Renal cortical epithelial cell (primary cell): ENCODE measurements around the gene OAF. TPM values are rescaled to one million over a fixed set of nuclear protein-coding genes. Genes with fewer than 3 reads are reported as not detected.

Experiments
- DNase-seq: peaks from one replicate; pipeline ENCODE4 v3.0.0-alpha.2; 2011; ENCODE audit warnings: low read depth
- total RNA-seq: library from RNA; depleted of rRNA; stranded (reverse); fragments of >200 nt; gene quantifications from 2 replicates; pipeline ENCODE4 v1.2.3, GENCODE V29; 2014

The OAF gene
- total RNA-seq, 1 donor from 2014 or later, result 29.1 TPM

DNA sequence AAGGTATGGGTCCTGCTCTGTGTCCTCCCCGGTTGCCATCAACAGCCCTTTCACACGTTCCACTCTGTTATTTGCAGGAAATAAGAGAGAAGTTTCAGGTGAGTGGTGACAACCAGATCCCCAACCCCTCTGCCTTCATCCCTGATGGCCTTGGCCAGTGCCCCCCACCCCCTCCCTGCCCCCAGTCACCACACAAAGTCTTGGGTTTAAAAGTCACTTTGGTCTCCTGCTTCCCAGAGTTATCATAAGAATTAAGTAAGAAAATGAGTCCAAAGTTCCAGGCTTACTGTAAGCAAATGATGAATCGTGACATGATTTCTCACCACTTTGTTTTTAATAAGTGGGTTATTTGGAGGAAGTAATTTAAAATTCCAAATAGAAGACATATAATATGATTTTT lies 9.2 kb upstream of the OAF start:
- no peak for DNase-seq

DNA sequence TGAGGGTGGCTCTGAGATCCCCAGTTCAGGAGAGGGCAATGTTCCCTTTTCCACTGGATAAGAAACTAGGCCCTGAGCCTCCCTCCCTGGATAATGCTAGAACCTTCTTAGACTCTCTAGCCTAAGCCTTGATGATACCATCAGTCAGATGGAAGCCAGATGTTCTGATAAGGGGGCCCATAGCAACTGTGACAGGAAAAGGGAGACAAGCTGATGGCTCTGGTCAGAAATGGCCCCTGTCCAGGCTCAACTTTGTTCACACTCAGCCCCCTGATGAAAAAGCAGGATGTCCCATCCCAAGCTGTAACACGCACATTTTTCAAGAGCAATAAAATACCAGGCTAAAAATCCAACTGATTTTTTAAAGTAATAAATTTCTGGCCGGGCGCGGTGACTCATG lies 7.2 kb upstream of the OAF start:
- no peak for DNase-seq

DNA sequence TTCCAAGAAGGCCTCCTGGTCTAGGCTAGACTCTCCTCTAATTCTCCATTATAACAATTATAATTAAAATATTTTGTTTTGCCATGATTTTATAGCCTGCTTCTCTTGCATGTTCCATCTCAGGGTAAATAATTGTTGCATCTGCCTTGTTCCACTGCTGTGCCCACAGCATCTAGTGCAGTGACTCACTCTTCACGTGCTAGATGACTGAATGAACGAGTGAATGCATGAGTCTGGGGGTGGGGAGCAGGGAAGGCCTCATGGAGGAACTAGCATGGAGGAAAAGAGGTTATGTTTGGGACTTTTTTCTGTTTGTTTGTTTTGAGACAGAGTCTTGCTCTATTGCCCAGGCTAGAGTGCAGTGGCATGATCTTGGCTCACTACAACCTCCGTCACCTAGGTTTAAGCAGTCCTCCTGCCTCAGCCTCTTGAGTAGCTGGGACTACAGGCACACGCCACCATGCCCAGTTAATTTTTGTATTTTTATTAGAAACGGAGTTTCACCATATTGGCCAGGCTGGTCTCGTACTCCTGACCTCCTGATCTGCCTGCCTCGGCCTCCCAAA lies 5.2 kb upstream of the OAF start:
- peak; percentile 93 for DNase-seq

DNA sequence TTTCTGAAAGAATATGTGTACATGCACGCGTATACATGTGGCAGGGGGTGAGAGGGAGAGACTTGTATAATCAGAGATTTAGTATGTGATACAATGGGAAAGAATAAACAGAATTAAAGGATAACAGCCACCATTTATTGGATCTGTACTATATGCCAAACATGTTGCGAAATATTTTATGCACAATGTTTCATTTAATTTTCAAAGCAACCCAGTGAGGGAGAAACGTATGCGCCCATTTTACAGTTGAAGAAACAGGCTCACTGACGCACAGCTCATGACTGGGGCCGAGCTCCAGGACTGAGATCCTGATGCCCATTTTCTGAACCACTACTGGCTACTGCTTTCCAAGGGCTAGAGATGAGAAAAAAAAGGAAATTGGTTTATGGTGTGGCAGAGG lies 3.3 kb upstream of the OAF start:
- no peak for DNase-seq

DNA sequence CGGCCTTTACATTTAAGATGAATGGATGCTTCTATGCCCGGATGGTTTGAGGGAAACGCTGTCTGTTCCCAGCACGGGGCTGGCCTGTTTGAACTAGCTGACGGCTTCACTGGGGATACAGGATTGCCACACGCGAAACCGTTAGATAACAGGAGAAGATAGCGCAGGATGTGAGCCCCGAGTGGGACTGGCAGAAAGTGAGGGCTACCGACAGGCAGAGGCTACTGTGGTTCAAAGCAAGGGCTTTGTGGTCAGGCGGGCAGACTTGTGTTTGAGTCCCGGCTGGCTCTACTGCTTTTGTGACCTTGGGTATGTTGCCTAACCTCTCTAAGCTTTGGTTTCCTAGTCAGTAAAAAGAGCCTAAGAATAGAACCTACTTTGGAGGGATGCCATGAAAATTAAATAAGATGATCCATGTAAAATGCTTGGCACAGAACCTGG lies 2.8 kb upstream of the OAF start:
- DNase-seq, result no peak

DNA sequence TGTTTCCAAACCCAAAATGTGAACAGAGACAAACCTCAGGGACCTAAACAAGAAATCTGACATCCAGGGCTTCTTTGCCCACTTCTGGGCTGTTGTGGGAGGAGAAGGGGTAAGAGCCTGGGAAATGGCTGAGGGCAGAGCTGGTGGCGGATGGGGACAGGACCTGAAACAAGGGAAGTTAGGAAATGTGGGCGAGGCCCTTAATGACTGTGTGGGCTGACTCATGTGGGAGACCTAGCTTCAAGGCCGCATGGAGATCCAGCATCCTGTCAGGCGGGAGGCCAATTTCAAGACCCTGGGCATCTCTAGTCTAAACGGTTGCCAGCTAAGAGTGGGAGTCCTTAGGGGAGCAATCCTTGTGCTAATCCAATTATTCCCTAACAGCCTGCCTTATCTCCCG lies 2.1 kb upstream of the OAF start:
- DNase-seq, result peak; percentile 80

DNA sequence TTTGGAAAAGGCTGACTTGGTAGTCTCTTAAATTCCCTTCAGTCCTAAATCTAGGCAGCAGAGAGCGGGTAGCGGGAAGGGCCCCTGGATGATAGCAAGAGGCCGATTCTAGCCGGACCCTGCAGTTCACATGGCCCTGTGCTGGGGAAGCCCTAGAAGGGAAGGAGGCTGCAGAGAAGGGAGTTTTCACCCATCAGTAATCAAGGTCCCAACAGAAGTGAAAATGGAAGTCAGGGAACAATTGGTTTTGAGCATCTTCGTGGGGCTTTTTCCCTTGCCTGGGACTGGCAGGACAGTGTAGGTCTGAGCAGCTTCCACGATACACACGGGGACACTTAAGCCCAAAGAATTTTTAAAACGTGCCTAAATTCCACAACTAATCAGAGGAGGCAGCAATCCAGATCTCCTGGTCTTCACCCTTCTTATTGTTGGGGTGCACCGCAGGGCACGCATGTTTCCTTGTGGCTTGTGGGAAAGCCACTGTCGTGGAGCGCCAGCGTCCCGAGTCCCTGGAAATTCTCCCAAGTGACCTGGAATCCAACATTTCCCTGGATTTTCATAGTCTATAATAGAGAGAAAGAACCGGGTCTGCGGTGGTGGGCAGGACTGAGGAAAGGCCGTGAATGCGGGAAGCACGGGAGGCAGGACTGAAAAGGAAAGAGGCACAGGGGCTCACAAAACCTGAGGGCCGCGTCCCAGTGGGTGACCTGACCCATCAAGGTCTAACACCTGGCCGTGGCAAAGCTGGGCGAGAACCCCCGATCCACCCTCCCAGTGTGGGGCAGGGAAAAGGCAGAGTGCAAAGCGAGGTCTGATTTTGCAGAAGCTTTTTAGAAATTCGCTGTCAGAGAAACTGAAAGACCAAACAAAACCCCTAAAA lies 846 bp upstream of the OAF start:
- no peak for DNase-seq

DNA sequence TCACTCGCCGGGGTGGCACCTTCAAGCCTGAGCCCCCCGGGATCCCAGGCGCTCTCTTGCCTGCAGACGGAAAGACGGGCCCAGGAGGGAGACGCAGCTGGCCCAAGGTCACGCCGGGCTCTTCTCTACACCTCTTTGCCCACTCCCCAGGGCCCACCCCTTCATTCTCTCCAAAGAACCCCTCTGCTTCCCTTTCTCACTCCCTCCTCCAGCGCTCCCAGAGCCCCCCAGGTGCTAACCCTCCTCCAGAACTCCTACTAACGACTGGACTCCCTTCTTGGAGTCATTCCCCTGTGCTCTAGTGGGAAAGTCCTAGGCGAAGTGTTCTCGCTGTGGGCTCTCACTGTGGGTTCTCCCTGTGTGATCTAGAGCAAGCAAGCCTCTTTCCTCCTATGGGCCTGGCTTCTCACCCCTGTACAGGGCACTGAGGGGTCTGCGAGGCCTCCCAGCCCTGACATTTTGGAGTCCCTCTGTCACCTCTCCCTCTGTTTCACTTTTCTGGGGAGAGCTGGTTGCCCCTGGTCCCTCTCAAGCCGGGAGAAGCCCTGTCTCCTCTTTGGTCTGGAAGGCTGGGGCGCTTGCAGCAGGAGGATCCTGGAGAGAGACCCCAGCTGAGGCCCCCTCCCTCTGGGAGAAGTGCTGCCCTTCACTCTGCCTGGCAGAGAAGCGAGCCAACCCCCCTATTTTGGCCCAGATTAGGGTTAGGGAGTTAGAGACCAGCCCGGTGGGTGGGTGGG lies 858 bp downstream of the OAF start:
- no peak for DNase-seq

DNA sequence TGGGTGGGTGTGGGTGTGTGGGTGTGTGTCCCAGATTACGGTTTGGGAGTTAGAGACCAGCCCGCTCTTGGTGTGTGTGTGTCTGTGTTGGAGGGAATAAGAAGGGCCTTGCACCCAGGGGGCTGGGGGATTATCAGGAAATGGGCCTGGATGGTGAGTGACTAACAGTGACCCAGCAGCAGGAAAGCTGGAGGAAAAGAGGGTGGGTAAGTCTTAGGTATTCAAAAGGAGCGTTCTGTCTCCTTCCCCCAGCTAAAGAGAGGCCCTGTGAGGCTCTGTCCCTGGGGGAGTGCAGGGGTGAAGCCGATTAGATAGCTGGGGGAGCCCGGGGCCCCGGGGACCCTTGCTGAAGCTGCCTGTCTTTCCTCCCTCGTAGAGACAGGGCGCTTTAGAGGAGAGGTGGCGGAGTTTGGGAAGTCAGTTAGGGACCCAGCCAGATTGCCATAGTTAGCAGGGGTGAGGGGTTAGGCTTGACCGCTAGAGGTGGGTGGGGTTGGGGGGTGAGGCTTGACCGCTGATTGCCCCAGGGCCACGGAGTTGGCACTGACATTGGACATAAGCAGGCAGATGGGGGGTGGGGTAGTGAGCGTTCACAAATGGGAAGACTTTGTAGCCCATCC lies 1.5 kb downstream of the OAF start:
- no peak for DNase-seq

DNA sequence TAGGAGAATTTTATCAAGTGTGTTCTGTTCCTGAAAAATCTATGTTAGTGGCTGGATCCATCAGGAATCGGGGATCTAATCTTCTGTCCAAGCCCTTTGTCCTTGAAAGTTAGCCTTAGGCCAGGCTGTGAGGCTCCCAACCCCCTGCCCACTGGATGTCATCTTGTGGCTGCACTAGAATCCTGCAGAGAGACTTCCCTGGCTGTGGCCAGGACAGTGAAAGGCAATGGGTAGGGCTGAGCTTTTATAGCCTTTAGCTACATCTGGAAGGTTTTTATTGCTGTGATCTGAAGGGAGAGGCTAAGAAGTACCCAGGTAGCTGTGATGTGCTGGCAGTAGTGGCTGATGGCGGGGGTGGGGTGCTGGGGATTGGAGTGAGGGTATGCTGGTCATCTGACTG lies 2.1 kb downstream of the OAF start:
- no peak for DNase-seq

DNA sequence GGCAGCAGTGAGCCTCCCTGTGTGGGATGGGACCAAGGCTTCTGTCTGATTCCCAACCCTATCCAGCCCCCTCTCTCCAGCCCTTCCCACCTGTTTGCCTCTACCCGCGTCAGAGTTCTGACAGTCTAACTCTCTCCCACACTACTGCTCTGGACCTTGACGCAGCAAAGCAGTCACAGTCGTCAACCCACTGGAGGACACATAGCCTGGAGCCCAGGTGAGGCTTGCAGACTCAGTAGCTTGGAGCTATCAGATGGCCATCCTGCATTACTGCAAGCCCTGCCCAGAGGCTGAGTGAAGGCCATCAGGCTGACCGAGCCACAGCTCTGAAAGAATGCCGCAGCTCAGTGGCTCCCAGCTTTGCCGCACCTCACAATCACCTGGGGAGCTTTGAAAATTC lies 3.7 kb downstream of the OAF start:
- no peak for DNase-seq

DNA sequence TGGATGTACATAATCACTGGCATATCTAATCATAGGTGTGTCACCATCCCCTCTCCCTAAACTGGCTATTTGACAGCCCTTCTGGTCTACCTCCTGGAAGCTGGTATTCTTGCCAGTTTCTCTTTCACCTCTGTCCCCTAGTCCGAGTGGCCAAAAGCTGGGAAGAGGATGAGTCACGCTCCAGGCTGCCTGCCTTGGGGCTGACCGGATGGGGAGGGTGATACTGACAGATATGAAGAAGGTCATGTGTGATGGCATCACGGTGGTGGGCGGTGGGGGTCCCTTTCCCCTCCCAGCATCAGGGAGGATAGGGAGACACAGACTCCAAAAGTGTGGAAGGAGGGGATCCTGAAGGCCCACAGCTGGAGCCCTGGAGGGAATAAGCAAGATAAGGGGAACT lies 4.8 kb downstream of the OAF start:
- DNase-seq, result peak; percentile 46

DNA sequence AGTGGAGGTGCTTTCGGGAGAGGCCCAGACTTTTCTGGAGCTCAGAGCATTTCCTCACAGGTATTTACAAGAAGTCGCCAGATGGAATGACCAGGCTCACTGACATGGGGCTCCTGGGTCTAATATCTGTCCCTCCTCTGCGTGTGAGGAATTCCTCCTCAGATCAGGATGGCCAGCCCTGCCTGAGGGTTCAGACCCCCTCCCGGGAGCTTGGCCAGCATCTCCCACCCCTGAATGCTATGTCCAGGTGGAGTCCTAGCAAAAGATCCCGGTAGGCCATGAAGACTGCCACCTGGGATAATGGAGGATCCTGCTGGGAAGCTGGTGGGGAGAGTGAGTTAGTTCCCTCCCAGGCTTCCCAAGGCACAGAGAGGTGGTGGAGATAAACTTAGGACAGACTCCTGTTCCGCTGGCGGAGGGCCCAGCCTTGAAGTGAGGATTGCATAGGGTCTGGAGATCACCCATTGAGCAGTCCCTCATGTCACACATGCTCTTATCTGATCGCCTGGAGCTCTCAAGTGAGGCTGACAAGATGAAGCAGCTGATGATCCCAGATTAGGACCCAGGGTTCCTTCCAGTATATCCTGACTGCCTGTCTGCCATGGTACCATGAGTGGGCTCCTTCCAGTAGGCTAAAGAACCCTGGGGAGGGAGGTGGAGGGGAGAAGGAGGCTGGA lies 5.7 kb downstream of the OAF start:
- no peak for DNase-seq

DNA sequence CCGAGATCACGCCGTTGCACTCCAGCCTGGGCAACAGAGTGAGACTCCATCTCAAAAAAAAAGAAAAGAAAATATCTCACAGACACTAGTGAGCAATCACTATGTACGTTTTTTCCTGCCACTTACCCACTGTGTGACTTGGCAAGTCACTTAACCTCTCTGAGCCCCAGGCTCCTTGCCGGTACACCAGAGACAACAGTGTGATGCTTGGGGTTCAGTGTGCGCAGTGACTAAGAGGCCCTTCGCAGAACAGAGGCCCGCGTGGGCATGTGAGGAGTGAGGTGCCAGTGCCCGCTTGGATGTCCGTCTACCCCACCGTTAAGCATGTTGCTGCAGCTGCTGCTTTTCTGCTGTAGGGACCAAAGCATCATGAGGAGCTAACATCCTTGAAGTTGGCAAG lies 6.7 kb downstream of the OAF start:
- no peak for DNase-seq

DNA sequence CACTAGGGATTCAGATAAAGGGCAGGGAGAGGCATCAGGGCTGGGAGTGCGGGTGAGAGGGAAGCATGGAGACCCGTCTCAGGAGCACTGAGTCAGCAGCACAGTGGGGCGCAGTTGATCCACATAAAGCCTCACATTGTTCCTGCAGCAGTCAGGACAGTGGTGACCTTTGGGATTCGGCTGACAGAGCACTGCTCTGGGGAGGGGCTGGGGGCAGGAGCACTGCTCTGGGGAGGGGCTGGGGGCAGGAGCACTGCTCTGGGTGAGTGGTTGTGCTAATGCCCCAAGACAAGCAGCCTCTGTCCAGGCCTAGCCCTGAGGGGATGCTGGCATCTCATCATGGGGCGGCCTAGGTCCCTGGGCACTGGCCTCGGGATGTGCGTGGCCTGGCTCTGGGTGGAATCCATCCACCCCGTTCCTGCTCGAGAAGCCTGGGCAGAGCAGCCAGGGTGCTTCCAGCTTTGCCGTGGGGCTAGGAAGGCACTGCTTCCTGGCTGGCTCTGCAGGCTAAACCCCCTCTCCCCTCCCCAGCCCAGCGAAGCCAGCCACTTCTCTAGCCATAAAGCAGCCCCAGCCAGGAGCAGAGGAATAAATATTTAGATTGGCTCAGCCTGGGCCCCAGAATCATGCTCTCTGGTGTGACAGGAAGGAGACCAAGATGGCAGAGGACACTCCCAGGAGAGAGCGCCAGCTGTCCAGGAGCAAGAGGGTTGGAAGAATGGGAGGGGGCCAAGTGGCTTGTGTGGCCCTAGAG lies 7.3 kb downstream of the OAF start:
- no peak for DNase-seq

DNA sequence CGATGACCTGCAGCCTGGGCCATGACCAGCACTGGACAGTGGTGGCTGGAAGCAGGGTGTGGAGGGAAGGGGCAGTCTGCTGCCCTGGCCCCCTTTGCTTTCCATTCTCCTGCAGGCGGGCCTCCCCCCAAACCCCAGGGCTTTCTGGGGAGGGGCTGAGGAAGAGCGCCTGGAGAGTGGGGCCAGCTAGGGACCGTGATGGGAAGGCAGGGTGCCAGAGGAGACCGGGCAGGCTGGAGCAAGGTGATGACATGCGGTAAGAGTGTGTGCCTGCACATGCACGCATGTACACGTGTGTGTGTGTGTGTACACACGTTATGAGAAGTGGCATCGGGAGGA lies 7.8 kb downstream of the OAF start:
- no peak for DNase-seq

DNA sequence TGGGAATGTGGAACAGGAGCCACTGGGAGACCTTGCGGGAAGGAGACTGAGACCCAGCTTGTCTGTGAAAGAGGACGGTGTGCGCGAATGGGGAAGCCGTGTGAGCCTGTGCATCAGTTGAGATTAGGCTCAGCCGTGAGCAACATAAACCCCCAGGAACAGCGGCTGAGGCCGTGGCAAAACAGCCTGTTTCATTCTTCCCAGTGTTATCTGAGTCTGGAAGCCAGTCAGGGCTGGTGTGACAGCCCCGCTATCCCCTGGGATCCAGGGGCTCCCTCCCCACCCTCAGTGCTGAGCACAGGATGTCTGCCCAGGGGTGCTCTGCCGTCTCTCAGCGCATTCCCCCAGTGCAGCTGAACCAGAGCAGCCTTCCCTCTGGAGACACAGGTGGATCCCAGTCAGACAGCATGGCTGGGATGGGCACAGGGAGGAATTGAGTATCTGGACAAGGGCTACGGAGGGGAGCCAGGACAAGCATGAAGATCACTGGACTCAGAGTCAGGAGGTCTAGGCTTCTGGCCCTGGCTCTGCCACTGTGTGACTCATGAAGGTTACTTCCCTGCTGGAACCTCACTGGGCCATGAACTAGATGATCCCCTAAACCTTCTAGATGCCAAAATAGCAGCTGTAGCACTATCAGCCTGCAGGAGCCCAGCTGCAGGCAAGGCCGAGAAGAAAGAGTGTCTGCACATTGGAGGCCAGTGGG lies 8.6 kb downstream of the OAF start:
- no peak for DNase-seq

DNA sequence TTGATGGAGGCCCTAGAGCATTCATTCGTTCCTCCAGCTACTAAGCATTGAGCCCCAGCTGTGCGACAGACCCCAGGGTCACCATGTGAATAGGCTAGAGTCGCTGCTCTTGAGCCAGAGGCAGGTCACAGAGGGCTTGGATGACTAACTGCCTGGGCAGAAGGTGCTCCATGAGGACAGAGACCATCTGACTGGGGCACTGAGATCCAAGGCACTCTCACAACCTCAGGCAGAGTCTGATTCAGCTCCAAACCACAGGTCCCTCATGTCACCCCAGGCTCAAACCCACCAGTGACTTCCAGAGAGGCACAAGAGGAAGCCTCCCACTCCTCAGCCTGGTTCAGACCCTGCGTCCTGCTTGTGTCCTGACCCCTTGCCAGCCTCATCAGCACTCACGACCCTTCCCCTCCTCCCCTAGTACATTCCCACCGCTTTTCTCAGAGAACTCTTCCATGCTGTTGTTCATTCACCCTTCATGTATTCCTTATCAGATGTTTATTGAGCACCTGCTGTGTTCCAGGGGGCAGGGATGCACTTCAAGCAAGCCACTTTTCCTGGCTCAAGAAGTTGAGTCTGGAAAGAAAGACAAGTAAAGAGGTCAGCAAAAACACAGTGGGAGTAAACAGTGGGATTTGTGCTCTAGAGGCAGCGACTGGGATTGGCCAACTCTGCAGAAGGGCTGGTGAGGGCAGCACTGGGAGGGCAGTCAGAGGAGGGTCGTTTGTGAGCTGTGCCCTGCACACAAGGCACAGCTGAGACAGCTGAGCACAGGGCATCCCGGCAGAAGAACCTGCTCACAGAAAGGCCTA lies 9.3 kb downstream of the OAF start:
- no peak for DNase-seq

DNA sequence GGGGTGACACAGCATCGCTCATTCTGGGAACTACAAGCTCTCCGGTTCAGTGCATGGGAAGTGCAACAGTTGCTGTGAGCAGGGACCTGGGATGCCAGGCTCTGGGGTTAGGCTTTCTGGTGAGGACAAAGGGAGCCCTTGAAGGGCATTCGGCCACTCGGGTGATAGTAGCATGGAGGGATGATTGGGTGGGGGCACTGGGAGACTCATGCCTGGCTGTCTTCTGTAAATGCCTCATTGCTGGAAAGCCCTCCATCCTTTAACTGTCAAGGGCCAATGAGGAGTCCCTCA lies 9.9 kb downstream of the OAF start:
- no peak for DNase-seq

DNA sequence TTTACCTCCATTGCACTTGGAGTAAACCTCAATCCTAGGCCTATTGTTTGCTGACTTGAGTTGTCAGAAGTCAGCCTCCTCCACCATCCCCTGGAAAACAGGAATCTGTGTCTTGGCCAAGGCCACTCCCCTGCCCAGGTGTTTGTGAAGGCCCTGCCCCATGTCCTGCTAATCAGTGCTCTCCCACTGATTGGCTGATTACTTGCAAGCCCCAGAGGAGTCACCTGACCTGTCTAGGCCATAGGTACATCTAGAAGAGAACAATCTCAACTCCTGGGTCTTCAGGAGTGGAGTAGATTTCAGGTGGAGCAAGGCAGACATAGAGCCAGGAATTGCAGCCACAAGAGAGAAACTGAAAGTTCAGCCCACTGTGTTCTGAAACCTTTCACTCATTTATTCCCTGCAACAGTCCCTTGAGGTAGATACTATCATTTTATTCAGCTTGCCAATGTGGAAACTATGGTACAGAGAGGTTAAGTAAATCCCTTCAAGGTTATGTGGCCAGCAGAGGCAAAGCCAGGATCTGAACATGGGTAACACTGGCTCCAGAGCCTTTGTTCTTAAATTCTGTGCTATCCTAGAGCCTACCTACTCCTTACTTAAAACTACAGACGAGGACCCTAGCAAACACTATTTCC lies 10.4 kb downstream of the OAF start:
- no peak for DNase-seq
